GM19324 (cell line): ENCODE results near the gene SEPTIN2.
"Not testable (repeated sequence)": the region's sequence is repeated elsewhere in the genome, so short reads cannot be mapped to it uniquely, and the experiment has no call there.

Experiments used
- ATAC-seq: cut with Tn5 transposase; IDR thresholded peaks from one replicate; pipeline ENCODE4 v1.9.1; 2021; ENCODE audit warnings: mild to moderate bottlenecking, moderate library complexity; ENCODE audit not compliant: unreplicated experiment, low FRiP score

SEPTIN2 gene

DNA sequence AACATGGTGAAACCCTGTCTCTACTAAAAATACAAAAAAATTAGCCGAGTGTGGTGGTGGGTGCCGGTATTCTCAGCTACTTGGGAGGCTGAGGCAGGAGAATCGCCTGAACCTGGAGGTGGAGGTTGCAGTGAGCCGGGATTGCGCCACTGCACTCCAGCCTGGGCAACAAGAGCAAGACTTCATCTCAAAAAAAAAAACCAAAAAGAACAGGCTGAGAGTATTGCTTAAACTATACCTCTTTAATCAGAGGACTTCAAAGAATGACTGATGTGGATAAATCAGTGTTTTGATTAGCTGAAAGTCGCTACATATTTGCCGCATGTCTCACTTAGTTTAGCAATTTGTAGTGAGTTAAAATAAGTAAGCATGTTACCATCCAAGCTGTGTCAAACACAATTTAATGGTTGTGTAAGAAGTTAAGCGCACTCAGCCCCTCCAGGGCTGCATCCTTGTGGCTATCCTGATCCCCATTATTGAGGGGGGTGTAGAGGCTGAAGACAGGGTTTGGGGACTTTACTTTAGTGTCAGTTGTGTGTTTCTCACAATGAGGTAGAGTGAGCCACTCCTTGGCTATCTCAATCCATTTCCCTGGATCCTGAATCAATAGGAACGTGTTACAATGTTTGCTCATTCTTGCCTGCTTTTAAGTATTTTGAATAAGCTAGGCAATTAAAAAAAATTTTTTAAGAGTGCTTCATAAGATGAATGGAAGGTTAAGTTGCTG is 29.4 kb downstream of the SEPTIN2 start:
- ATAC-seq, result no peak

DNA sequence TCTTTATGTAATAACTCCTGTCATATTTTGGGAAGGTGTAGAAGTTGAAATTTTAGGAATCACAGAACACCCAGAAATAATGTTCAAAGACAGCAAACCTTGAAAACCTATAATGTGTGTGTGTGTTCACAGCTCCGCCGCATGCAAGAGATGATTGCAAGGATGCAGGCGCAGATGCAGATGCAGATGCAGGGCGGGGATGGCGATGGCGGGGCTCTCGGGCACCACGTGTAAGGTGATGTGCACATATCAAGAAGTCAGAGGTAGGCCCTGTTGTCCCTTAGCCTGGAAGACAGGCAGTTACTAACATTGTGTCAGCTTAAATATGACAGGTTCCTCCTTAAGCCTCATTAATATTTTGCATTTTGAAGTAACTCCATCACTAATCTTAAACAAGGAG is 34.2 kb downstream of the SEPTIN2 start:
- ATAC-seq, result no peak

DNA sequence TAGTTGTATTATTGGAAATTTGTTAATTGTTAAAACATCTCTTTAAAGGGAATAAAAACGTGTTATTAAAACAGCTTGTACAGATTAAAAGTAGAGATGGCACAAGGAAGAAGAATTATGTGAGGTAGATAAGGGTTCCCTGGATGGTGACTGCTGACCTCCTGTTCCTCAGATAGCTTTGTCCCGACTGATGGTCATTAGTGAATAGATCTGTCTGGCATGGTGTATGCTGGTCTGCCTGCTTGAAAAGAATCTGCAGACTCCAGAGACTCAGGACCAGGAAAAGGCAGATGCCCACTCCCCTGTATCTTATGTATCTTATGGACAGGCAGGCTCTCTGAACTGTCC is 34.8 kb downstream of the SEPTIN2 start:
- ATAC-seq, result no peak

DNA sequence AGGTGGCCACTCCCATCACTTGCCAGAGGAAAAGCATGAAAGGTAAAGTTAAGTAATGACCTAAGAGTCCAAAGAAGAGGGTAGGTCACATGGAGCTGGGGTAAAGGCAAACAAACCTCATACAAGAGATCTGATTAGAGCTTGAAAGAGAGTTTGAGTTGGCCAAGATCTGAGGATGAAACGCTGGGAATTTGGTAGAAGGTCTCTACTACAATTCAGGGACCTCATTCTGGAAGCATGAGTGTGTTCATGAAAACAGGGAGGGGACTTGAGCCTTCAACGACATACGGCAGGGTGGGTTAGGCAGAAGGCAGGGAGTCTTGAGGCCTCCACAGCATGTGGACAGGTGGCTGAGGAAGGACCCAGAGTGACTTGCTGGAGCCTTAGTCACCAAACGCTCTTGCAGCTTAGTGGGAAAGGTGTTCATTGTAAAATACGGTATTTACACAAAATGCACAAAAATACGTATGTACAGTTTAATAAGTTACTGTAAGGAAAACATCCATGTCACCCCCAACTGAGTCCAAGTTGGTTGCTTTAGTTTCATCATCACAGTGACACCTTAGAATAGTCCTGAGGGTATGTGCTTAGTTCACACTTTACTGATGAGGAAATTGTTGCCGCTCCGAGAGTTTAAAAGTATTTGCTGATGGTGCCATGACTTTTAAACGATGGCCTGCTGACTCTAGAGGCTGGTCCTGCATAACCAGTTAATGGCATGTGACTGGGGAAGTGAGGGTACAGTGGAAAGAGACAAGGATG is 35.3 kb downstream of the SEPTIN2 start:
- ATAC-seq, result no peak

DNA sequence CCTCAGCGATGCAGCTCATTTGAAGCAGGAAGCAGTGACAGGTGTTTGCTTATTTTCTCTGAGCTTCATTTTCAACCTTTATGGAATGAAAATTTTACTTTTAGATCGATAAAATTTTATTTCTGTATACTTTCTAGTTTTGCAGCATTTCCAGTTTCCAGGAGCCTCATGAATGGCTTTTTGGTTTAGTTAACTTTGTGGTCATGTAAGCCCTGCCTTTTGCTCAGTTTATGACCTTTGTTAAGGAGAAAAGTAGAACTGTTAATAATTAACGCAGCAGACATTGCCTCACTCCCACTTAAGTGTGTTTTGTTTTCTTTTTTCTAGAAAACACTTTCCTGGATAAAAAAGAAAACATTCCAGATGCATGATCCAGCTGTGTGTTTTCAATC is 35.9 kb downstream of the SEPTIN2 start:
- no peak for ATAC-seq

DNA sequence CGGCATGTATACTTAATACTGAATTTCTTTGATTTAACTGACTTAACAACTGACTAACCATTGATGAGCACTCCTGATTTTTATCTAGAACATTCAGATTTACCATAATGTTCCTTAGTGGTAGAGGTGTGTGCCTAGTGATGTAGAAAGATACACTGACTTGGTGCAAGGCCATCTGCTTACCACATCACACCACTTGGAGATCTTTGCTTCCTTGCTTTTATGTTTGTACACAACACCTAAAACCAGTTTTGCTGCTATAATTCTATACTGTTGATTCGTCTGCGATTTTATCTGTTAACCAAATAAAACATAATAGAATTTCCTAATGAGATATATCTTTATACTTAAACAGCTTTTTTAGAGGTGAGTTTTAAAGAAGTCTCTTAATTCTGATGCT is 36.5 kb downstream of the SEPTIN2 start:
- no peak for ATAC-seq

DNA sequence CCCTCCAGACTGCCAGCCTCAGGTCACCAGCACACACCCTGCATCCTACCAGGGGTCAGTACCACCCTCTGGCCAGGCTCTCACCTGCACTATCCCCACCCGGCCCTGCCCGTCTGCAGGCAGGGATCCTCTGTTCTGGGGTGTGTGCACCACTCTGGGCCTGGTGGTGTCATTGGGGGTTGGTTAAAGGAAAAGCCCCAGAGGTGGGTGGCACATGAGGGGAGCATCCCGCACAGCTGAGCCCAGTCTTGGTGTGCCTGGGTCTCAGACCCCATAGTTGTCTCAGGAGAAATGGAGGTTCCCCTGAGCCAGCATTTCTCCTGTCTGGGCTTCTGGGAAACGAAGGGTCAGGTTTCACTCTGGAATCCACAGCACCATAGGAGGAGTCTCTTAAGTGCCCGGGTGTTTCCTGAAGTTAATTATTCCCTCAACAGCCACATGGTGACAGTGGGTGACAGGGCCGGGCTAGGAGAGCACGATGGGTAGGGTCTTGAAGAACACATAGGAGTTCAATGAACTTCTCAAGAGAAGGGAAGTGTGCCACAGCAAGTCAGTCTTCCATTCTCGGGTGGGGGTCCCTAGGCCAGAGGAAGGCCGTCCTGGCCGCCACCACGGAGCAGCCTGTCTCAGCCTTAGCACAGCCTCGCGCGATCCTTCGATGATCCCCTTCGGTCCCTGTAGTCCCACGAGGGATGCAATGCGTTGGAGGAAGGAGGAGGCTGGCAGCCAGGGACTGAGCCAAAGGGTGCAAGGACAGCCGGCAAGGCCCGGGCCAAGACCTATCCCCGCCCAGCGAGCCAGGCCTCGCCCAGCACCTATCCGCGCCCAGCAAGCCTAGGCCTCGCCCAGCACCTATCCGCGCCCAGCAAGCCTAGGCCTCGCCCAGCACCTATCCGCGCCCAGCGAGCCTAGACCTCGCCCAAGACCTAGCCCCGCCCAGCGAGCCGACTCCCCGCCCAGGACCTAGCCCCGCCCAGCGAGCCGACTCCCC is 39.2 kb downstream of the SEPTIN2 start:
- ATAC-seq, result no peak

DNA sequence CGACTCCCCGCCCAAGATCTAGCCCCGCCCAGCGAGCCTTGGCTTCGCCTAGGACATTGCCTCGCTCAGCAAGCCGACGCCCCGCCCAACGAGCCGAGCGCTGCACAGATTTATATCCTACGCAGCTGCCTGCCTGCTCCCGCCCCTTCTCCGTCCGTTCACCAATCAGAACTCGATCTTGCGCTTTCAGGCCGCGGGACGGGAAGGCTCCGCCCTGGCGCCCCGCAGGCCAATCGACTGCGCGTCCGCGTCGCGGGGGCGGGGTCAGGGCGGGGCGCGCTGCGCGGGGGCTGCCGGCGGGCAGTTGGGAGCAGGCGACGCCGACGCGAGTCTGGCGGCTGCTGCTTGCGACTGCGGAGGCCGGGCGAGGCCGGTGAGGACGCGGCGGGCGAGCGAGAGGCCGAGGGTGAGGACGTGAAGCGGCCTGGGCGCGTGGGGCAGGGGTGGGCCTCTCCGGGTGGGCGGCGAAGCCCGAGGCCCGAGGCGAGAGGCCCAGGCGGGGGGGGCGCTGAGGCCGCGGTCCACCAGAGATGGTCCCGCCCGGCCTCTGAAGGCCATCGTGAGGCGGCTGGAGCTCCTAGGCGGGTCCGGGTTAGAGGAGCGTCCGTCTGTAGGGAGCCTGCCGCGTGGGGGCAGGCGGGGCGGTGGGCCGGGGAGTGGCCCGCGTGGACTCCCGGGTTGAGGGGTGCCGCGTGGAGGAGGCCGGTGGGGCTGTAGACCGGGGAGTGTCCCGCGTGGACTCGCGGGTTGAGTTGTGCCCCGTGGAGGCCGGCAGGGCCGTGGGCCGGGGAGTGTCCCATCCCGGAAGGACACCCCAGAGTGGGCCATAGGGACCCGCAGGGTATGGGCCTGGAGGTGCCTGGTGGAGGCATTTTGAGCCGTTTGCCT is 40.5 kb downstream of the SEPTIN2 start, which contains the start of gene FARP2:
Gene FARP2 (plus strand): TSS at position 303 of the 888 bp plus-strand sequence. CDS start 16,823 bp downstream, outside the sequence.
- peak; percentile 86 for ATAC-seq

DNA sequence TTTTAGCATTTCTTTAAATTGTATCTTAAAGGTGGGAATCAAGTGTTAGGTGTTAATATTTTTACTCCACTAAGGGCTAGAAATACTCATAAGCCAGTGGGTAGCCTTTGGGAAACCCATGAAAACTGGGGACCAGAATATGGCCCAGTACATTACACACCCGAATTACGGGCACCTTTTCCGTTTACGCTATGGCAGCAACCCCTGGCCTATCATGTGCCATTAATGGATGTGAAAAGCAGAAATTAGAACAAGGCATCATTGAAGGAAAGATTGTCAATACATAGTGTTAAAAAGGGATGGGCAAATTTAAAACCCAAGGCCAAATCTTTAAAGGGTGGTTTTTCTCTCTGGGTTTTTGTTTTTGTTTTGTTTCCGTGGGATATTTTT is 41.1 kb downstream of the SEPTIN2 start:
- ATAC-seq, result no peak

DNA sequence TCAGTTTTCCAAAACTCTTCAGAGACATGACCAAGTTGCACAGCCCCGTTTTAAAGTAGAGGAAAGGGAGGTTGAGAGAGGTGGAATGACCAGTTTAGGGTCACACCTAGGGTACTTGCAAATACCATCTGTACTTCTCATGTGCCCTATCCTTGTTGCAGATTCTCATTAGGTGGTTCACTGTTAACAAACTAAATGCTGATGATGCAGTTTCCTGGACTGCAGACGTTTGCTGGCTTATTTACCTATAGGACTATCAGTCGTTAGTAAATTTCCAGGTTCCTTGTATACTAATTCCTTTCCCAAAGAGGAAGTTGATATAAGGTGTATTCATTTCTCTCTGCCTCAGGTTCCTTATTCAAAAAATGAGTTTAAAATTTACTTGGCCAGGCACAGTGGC is 41.8 kb downstream of the SEPTIN2 start:
- no peak for ATAC-seq

DNA sequence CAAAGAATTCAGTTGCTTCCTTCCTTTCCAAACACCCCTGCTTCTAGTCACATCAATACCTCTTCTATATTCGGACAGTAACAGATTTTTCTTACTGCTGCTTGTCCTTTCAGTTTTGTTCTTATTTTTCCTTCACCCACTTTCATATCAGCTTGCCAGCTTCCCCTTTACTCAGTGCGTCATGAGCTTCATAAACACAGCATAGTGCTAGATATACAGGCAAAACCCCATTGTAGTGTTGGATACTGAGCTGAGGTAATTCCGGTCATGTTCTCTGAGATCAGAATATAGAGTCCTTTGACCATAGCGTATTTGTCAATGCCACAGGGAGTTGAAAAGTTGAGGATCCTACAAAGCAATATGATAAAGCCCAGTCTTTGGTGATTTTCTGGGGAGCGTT is 42.7 kb downstream of the SEPTIN2 start:
- ATAC-seq, result no peak

DNA sequence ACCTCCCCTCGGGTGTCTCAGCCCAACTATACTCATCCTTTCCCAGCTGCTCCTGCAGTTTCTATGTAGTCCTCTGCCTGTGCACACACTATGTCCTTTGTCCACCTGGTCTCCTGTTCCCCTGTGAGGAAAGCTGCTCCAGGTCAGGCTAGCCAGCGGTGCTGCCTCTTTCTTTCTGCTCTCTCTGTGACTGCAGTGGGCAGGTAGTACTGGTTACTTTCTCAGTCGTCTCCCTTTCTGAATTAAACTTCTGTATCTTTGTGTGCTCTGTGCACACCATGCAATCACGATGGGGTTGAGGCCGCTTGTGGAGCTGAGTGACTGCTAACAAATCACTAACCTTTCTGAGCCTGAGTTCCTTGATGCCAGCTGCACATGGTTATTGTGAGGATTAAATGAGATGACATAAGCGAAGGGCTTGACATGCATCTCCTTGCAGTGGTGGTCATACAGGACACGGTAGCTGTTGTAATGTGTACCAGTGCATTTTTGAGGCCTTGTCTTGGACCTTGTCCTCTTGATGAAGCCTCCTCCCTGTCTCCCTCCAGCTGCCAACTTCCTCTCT is 43.8 kb downstream of the SEPTIN2 start:
- ATAC-seq, result no peak

DNA sequence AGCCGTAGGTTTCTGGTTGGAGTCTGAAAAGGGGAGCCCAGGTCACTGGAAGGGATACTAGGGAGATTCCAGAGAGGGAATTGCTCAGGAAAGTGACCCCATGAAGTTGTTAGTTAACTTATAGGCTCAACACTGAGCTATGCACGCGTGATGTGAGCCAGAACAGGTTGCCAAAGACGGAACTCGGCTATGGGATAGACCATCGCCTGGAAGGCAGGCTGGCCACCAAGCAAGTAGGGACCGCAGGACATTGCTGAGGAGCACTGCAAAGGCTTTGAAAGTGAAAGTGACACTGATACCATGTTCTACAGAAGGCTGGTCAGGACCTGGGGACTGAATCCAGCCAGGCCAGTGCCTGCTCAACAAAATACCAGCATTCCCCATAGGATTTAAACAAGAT is 47.7 kb downstream of the SEPTIN2 start:
- ATAC-seq, result no peak

DNA sequence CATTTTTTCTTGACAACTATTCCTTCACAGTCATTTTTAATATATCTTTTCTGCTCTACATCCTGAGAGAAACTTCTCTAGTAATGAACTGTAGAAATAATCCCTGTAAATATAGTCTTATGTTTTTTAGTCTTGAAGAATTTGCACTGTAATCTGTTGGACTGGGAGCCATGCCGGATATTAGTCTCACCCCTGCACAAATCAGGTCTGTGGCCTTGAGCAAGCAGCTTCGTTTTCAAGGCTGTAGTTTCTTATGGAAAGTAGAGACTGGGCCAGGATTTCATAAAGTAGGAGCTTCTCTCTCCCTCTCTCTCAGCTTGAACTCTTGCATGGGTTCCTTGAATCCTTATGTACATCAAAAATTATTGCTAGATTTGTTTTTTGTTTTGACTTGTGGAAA is 49.1 kb downstream of the SEPTIN2 start:
- no peak for ATAC-seq

DNA sequence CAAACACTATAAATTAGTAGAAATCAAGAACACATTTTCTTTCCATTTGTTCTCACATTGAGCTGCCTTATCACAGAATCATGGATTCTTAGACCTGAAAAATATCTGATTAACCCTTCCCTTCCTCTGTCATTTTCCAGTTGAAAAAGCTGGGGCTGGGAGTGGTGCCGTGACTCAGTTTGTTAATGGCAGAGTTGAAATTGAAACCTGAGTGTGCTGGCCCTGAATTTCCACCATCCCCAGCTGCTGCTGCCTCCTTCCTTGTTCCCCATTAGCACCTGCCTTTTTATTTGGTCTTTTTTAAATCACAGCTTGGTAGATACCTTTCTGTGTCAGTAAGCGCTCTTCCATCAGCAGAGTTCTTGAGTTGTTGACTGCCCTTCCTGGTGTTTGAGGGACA is 51.0 kb downstream of the SEPTIN2 start:
- no peak for ATAC-seq

DNA sequence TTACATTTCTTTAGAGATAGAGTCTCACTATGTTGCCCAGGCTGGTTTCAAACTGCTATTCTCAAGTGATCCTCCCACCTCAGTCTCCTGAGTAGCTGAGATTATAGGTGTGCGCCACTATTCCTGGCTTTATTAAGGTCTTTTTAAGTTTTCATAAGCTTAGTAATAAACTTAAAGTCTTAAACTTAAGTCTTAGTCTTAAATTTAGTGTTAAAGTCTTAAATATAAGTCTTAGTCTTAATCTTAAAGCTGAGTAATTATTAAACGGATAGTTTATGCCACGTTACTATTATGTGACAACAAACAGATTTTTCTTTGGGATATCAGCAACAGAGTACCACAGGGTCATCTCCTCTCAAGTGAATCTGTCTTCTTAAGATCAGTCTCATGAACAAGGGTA is 52.9 kb downstream of the SEPTIN2 start:
- no peak for ATAC-seq

DNA sequence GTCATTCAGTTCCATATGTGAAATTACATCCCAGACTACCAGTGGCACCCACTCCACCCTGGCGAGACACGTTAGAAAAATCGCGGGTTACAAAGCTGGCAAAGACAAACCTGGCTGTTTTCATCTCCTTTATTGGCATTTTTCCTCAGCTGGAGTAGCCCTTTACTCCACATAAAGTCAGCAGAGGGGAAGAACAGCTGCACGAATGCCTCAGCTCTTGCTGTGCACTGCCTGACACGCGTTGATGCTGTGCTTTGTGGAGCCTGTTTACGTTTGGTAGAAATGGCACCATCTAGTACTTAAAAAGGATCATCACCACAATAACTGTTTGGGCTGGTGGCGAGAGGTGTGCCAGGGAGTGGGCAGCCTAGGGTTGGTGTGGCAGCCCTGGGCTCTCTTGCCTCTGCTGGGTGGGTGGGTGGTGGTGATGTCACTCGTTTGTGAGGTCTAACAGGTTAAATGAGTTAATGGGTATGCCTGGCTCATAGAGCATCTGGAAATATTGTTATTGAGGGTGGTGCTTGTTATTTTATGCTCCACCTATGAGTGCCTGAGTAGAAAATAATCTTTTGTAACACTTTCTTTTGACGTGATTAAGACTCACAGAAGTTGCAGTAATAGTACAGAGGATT is 56.8 kb downstream of the SEPTIN2 start:
- ATAC-seq, result no peak

DNA sequence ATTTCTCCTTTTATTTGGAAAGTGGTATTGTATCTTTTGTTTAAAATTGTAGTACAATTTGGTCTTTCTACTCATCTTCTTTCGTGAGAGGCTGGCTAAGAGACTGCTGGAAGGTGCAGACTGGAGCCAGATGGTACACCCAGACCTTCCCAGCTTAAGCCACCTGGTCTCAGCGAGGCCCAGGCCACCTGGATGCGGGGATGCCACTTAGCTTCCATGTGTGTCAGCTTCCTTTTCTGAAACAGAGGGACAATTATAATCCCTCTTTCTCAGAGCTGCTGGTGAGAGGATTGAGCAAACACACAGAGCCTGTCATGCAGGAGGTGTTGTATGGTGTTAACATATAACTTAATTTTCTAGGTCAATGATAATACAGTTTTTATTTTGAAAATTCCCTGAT is 57.7 kb downstream of the SEPTIN2 start:
- ATAC-seq, result no peak

DNA sequence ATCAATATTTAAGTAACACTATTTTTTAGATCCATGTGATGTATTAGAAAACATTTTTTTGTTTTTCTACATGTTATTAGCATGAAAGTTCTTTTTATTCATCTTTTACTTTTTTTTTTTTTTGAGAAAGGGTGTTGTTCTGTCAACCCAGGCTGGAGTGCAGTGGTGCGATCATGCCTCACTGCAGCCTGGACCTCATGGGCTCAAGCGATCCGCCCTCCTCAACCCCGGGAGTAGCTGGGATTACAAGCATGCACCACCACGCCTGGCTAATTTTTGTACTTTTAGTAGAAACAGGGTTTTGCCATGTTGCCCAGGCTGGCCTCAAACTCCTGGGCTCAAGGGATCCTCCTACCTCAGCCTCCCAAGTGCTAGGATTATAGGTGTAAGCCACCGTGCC is 58.2 kb downstream of the SEPTIN2 start:
- not testable (repeated sequence) for ATAC-seq
